Mucosa of descending colon (tissue), 3 donors: ENCODE data around the gene BGN. TPM values are rescaled to one million over a fixed set of nuclear protein-coding genes. Genes with fewer than 3 reads are reported as not detected.

Source experiments
- ATAC-seq: fragments of 200-7000 bp; cut with Tn5 transposase; one replicate; pipeline ENCODE4 v1.9.1; 2020; ENCODE audit warnings: mild to moderate bottlenecking, moderate library complexity
- DNase-seq, 3 donors: peaks; one replicate each; pipeline ENCODE4 v3.0.0-alpha.2; 2020
- H3K36me3 ChIP-seq: fragments of 200-600 bp; one replicate; pipeline ENCODE4 v1.8.0; 2021; ENCODE audit warnings: low read depth, mild to moderate bottlenecking
- H3K4me1 ChIP-seq: fragments of 200-600 bp; one replicate; pipeline ENCODE4 v1.8.0; 2021; ENCODE audit warnings: low read depth, mild to moderate bottlenecking
- H3K4me3 ChIP-seq: fragments of 200-600 bp; one replicate; pipeline ENCODE4 v1.8.0; 2021; ENCODE audit warnings: mild to moderate bottlenecking
- H3K9me3 ChIP-seq: fragments of 200-600 bp; one replicate; pipeline ENCODE4 v1.8.0; 2021; ENCODE audit warnings: mild to moderate bottlenecking
- intact Hi-C, 2 donors: fragments of 100-400 bp; cut with DNase I in 1 of 2; cut with micrococcal nuclease in 1 of 2; formaldehyde crosslinking; loops; one replicate each; pipeline versions ENCODE4 v1.11.0 to v1.11.1; 2022; cut with DNase I, micrococcal nuclease
- total RNA-seq, 3 donors: library from RNA; stranded (reverse); fragmentation: NEBNext Ultra II Directional in 2 of 3; extraction: Animal tissue kit (Norgen Biotek cat#: 25700) in 2 of 3; gene quantifications; one replicate each; pipeline versions ENCODE4 v1.2.1 to v1.2.4, GENCODE V29; 2021 to 2023
- TF ChIP-seq, protein P1 (sequence below): fragments of 200-600 bp; IDR thresholded peaks from one replicate; pipeline ENCODE4 v1.8.0; 2022; ENCODE audit warnings: antibody characterized with exemption, mild to moderate bottlenecking
- donor health status: DM: no; HTN: no; CAD: no; lungs with moderate emphysema.
- donor health status: DM: no; HTN: no; CAD: no.
- donor health status: DM: no; HTN: yes; CAD: no.

BGN gene
- total RNA-seq, 3 donors from 2014 or later: 3.5 to 21.8 (median 10.1) TPM

DNA sequence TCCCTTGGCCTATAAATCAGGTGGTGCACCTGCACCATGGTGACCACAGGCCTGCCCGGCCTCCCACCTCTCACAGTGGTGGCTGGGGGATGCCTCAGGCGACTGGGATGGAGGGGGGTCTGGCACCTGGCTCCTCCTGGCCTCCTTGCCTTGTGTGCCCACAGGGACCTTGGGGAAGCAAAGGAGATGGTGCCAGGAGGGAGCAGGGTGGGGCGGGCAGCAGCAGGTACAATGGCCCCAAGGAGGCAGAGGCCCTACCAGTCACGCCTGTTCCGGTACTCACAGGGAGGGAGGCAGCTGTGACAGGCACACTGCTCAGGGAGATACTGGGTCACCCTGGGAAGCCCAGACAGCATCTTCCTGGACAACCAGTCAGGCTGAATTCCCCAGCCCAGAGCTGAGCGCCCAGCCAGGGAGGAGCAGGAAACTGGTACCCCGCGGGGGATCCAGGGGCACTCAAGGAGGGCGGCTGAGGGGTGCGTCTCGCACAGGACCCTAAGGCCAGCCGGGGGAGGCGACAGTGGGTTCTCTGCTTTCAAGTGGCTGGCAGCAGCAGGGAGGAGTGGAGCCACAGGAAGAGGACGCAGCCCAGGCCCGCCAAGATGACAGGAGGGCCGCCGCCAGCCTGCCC is 47.7 kb upstream of the BGN start:
- no peak overlapping the region for H3K4me3 ChIP-seq
- TF ChIP-seq, protein P1, sequence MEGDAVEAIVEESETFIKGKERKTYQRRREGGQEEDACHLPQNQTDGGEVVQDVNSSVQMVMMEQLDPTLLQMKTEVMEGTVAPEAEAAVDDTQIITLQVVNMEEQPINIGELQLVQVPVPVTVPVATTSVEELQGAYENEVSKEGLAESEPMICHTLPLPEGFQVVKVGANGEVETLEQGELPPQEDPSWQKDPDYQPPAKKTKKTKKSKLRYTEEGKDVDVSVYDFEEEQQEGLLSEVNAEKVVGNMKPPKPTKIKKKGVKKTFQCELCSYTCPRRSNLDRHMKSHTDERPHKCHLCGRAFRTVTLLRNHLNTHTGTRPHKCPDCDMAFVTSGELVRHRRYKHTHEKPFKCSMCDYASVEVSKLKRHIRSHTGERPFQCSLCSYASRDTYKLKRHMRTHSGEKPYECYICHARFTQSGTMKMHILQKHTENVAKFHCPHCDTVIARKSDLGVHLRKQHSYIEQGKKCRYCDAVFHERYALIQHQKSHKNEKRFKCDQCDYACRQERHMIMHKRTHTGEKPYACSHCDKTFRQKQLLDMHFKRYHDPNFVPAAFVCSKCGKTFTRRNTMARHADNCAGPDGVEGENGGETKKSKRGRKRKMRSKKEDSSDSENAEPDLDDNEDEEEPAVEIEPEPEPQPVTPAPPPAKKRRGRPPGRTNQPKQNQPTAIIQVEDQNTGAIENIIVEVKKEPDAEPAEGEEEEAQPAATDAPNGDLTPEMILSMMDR: no peak
- ATAC-seq: no peak
- intact Hi-C loops: no loop called here
- no peaks in the 10 kb centered on the region for H3K36me3 ChIP-seq
- H3K4me1 ChIP-seq: no peaks in the 10 kb centered on the region
- DNase-seq: no peak
- no peaks in the 10 kb centered on the region for H3K9me3 ChIP-seq

DNA sequence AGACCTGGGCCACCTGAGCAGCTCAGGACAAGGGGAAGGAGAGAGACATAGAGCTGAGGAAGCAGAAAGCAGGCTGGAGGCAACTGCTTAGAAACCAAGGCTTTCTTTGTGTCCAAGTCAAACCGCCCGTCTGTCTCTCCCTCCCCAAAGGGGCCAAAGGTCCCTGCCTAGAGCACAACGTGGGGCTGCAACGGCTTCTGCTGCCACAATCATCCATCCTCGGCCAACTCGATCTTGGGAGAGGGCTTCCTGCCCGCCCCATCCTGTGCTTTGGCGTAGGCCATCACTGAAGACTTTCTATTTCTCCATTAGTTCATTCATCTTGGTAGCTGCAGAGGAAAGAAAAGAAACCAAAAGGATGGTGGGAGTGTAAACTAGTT is 47.2 kb upstream of the BGN start:
- DNase-seq (no peak), ATAC-seq (no peak)
- H3K36me3 ChIP-seq: no peaks in the 10 kb centered on the region
- no peaks in the 10 kb centered on the region for H3K4me1 ChIP-seq
- intact Hi-C loops: no loop called here
- no peaks in the 10 kb centered on the region for H3K9me3 ChIP-seq
- no peak overlapping the region for H3K4me3 ChIP-seq
- TF ChIP-seq, protein P1: no peak

DNA sequence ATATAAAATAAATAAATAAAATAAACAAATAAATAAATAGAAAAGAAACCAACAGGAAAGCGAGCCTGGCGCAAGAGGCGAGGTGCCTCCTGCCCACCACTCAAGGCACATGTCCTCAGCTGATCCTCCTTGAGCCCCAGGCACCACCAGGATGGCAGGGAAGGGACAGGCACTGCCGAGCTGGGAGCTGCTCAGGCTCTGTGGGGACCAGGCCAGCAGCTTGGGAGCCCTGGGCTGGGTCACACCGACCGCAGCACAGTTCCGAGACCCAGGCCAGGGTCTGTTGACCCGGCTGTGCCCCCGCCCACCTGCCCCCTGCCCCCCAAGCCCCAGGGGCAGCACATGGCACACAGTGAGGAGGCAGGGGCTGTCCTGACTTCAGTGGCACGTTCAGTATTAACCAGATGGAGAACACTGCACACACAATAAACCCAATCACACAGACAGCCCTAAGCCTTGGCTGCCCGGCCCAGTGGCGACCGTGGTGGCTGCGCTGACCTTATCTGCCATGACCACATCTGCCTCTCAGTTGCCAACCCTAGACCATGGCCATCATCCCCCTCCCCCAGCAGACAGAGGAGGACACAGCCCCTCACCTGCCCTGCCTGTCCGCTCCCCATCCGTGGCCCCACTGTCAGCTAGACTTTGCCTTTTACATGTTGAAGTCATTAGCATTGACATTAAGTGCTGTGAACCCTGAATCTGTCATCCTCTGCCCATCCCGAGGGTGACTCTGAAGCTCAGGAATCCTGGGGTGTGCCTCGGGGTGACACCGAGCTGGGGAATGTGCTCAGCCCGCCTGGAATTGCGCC is 46.0 kb upstream of the BGN start:
- no peak for DNase-seq
- Histone ChIP-seq H3K4me3 (no peak overlapping the region), H3K4me1 (no peaks in the 10 kb centered on the region), H3K36me3 (no peaks in the 10 kb centered on the region), H3K9me3 (no peaks in the 10 kb centered on the region)
- ATAC-seq: no peak
- TF ChIP-seq, protein P1: no peak
- intact Hi-C loops: no loop called here

DNA sequence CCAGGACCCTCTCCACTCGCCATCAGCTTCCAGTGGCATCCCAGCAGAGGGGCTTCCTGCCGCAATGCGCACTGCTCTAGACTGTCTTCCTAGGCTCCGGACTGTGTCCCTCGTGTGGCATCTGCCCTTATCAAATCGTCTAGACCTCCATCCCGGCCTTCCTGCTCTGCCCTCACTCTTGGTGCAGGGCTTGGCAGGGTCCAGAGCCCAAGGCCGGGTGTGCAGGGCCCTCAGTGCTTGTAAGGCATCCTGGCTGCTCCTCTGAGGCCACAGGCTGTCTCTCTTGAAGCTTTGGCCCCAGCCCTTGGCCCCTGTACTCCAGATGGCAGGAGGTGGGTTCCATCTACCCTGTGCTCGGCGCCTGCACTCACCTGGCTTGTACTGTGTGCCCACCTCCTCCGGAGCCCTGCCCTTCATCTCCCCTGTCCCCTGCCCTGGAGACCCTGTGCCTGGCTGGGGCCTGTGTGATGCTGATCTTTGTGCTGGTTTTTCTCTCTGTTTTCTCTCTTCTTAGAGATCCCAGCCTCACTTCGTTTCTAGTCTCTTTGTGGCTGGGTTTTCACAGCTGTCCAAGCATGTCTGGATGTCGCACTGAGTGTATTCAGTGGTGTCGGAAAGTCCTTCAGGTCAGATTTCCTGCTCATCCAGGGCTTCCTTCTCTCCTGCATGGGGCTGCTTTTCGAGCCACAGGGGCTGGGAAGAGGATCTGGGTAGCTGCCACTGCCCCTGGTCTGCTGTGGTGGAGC is 45.2 kb upstream of the BGN start:
- intact Hi-C loops: no loop called here
- H3K9me3 ChIP-seq: no peaks in the 10 kb centered on the region
- H3K4me1 ChIP-seq: no peaks in the 10 kb centered on the region
- ATAC-seq: no peak
- TF ChIP-seq, protein P1: no peak
- no peaks in the 10 kb centered on the region for H3K36me3 ChIP-seq
- DNase-seq: no peak
- H3K4me3 ChIP-seq: no peak overlapping the region

DNA sequence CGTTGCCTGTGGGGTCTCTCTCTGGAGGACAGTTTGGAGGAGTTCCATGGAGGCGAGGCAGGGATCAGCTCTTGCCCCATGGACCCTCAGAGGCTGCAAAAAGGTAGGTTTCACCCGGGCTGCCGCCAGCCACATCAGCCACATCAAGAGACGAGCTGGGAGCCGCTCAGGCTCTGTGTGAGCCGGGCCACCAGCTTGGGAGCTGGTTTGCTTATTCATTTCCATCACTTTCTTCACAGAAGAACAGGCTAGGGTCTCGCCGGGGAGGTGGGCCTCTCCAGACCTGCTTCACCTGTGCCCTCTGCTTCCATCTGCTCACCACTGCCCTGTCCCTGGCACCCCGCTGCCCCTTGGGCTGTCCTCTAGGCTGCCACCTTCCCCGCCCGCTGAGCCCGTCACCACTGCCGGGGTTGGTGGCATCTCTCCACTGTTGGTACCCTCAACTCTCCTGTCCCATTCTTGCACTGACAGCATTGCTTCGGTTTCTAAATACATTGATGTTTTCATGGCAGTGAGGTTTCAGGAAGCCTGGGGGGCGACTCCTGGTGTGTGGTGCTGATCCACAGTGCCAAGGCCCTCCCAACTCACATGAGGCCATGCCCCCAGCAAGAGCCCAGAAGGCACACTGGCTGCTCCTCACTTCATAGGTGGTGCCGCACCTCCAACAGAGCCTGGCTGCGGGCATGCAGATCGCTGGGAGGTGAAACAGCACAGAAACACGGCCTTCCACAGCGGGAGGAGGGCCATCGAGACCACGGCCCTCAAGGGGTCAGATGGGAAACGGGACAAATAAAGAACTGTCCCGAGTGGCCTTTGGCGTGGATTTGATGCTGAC is 44.4 kb upstream of the BGN start:
- Histone ChIP-seq H3K36me3 (no peaks in the 10 kb centered on the region), H3K9me3 (no peaks in the 10 kb centered on the region), H3K4me1 (no peaks in the 10 kb centered on the region), H3K4me3 (no peak overlapping the region)
- DNase-seq: no peak
- no peak for ATAC-seq
- intact Hi-C loops: no loop called here
- TF ChIP-seq, protein P1: no peak
